Heart right ventricle (tissue), 16 donors: Measurements from ENCODE around the gene RXFP4. TPM values are rescaled to one million over a fixed set of nuclear protein-coding genes. Genes with fewer than 3 reads are reported as not detected.
A peak's percentile ranks its signal among the peaks of the same experiment; 100 is the strongest.

ENCODE experiments used
- ATAC-seq, 8 donors: fragments of 200-7000 bp; cut with Tn5 transposase; one replicate each; pipeline ENCODE4 v1.9.1; 2020; ENCODE audit warnings: mild to moderate bottlenecking in 8 of 8, moderate library complexity in 8 of 8, moderate number of reproducible peaks in 1 of 8
- DNase-seq, 2 donors: peaks; one replicate each; pipeline ENCODE4 v3.0.0-alpha.2; 2020
- H3K27ac ChIP-seq, 10 donors: fragments of 200-600 bp; sonication (generic) in 2 of 10; one replicate each; pipeline versions ENCODE4 v1.5.0 to v1.8.0; 2020 to 2022; ENCODE audit warnings: mild to moderate bottlenecking in 3 of 10
- H3K27me3 ChIP-seq, 7 donors: fragments of 200-600 bp; one replicate each; pipeline ENCODE4 v1.8.0; 2021 to 2022; ENCODE audit warnings: mild to moderate bottlenecking in 2 of 7
- H3K36me3 ChIP-seq, 9 donors: fragments of 200-600 bp; sonication (generic) in 1 of 9; one replicate each; pipeline versions ENCODE4 v1.5.0 to v1.8.0; 2020 to 2022; ENCODE audit warnings: mild to moderate bottlenecking in 2 of 9
- H3K4me1 ChIP-seq, 9 donors: fragments of 200-600 bp; sonication (generic) in 1 of 9; one replicate each; pipeline versions ENCODE4 v1.5.0 to v1.8.0; 2020 to 2022; ENCODE audit warnings: mild to moderate bottlenecking in 4 of 9
- H3K4me3 ChIP-seq, 10 donors: fragments of 200-600 bp; sonication (generic) in 2 of 10; one replicate each; pipeline versions ENCODE4 v1.5.0 to v1.8.0; 2020 to 2022; ENCODE audit warnings: mild to moderate bottlenecking in 7 of 10, moderate library complexity in 2 of 10
- H3K9me3 ChIP-seq, 11 donors: fragments of 200-600 bp in 10 of 11; sonication (generic) in 2 of 11; one replicate each; pipeline versions ENCODE4 v1.5.0 to v1.8.0; 2013 to 2022; ENCODE audit warnings: mild to moderate bottlenecking in 2 of 11, control low read depth in 1 of 11, moderate library complexity in 1 of 11
- WGBS, 2 donors: extraction: QIAGEN DNeasy Blood & Tissue Kit; methylation state at CpG; one replicate each; pipeline ENCODE4 v1.1.7; 2013; ENCODE audit warnings: inconsistent platforms in 1 of 2; 5-methylcytosine and 5-hydroxymethylcytosine counted together
- intact Hi-C, 10 donors: fragments of 100-400 bp; cut with DNase I; formaldehyde crosslinking; loops; one replicate each; pipeline versions ENCODE4 v1.11.1 to v1.14.2; 2022
- polyA plus RNA-seq, 2 donors: library from polyadenylated mRNA; stranded (reverse); fragments of 200-250 nt; gene quantifications; one replicate each; pipeline ENCODE4 v1.2.3, GENCODE V29; 2013
- total RNA-seq, 10 donors: library from RNA; stranded (reverse); fragmentation: NEBNext Ultra II Directional in 3 of 10; extraction: Animal tissue kit (Norgen Biotek cat#: 25700) in 3 of 10; gene quantifications; one replicate each; pipeline versions ENCODE4 v1.2.1 to v1.2.4, GENCODE V29; 2021 to 2023
- TF ChIP-seq, protein P1 (sequence below), 9 donors: fragments of 200-600 bp; sonication (generic) in 2 of 9; IDR thresholded peaks; one replicate each; pipeline versions ENCODE4 v1.5.0 to v1.8.0; 2021 to 2022; ENCODE audit warnings: antibody characterized with exemption in 9 of 9, mild to moderate bottlenecking in 5 of 9, moderate library complexity in 1 of 9
- donor health status: Arrhythmogenic right ventricular cardiomyopathy.
- donor health status: ischemic (EF 13 %, LVEDD 7.1; RV severe dilation, severe dysfunction).
- donor health status: healthy with polysubstance abuse.
- donor health status: DM: no; HTN: yes; CAD: no.
- donor health status: DM: no; HTN: no; CAD: no.
- donor health status: ischemic (EF 25% LVEDD 6.9; RV normal size, moderate dysfunction).
- donor health status: ischemic (EF 25% LVEDD 5.7; RV mildly dilated, moderate dysfunction).
- donor health status: healthy.
- donor health status: DM: yes; HTN: yes; CAD: no.
- donor health status: Ischemic cardiomyopathy.
- donor health status: ischemic (EF 35%, LVEDD 5.7; RV mildly dilated, moderate dysfunction).
- donor health status: nonischemic (EF 11% LVEDD 7.7; RV severe dilation, severe dysfunction).
- donor health status: DM: yes; HTN: yes; CAD: no.
- donor health status: PGD.
- donor health status: ischemic (EF 29% LVEDD 5.4; RV normal size, mild dysfunction).
- donor health status: nonischemic (EF 23%, LVEDD 6.1; RV moderate dilation, normal function).

The RXFP4 gene
- total and polyA plus RNA-seq, 12 donors, result 0.04 TPM; not detected in 11

DNA sequence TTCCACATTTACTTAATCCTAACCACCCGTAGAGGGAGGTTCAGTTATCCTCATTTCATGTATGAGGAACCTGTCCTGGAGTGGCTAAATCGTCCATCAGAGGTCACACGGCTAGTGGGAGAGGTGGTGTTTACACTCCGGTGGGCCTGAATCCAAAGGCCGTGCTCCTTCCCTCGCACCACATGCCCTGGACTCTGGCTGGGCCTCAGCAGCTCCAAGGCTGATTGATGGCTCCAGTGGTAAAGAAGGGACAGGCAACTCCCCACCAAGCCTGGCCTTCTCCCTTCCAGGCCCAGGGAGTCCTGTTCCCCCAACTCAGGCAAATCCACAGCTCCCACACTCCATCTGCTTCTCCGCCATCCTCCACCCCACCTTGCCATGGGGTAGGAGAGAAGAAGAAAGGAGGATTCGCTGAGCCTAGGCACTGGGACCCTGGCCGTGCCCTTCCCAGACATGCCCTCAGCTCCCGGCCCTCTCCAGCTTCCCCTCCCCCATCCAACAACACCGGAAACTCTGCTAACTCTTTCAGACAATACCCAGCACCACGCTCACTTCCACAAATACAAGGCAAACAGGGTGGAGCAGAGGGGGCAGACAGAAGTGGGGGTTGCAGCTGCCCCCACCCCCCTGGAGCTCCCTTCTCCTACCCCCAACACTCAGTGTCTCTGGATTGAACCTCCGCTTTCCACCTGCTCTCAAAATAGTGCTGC is 26.1 kb downstream of the RXFP4 start:
- peaks cover 5 to 84% (median 40%) of the 10 kb centered on the region in 9 donors for H3K36me3 ChIP-seq
- intact Hi-C loops, result no loop called here
- peak overlapping the region in 7 of 10 donors; percentile 2 to 38 (median 14) for H3K4me3 ChIP-seq
- peak; percentile 50 to 76 for DNase-seq
- ATAC-seq, result peak; percentile 34 to 70 (median 60)
- H3K27me3 ChIP-seq, result no peaks in the 10 kb centered on the region
- peak overlapping the region; percentile 51 to 99 (median 92) for H3K27ac ChIP-seq
- 16 to 20% methylated on average over 13 of the region's 13 CpGs for WGBS, 2 donors
- TF ChIP-seq, protein P1, sequence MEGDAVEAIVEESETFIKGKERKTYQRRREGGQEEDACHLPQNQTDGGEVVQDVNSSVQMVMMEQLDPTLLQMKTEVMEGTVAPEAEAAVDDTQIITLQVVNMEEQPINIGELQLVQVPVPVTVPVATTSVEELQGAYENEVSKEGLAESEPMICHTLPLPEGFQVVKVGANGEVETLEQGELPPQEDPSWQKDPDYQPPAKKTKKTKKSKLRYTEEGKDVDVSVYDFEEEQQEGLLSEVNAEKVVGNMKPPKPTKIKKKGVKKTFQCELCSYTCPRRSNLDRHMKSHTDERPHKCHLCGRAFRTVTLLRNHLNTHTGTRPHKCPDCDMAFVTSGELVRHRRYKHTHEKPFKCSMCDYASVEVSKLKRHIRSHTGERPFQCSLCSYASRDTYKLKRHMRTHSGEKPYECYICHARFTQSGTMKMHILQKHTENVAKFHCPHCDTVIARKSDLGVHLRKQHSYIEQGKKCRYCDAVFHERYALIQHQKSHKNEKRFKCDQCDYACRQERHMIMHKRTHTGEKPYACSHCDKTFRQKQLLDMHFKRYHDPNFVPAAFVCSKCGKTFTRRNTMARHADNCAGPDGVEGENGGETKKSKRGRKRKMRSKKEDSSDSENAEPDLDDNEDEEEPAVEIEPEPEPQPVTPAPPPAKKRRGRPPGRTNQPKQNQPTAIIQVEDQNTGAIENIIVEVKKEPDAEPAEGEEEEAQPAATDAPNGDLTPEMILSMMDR (IDR thresholded peaks at IDR 0.05), result no peak
- H3K9me3 ChIP-seq, result no peaks in the 10 kb centered on the region
- H3K4me1 ChIP-seq, result peaks cover 48 to 97% (median 85%) of the 10 kb centered on the region in 9 donors

DNA sequence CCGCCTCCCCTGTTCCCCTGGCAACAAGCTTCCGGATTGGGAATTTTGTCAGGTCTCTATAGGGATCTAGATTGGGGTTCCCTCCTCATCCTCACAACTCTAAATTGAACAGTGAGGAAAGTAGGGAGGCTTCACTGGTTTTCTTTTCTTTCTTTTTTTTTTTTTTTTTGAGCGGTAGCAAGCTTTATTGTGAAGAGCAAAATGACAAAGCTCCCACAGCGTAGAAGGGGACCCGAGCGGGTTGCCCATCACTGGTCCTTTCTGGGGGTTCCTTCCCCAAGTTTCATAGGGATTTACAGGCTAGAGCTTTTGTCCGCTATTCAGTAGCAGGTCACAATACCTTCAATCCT is 26.6 kb downstream of the RXFP4 start:
- intact Hi-C loops, result no loop called here
- Histone ChIP-seq H3K27ac (peak overlapping the region; percentile 43 to 99 (median 92)), H3K4me1 (peaks cover 47 to 97% (median 85%) of the 10 kb centered on the region in 9 donors), H3K4me3 (peak overlapping the region in 6 of 10 donors; percentile 2 to 38 (median 14)), H3K27me3 (no peaks in the 10 kb centered on the region), H3K36me3 (peaks cover 5 to 84% (median 35%) of the 10 kb centered on the region in 9 donors), H3K9me3 (no peaks in the 10 kb centered on the region)
- 49 to 57% methylated on average over 7 of the region's 7 CpGs for WGBS, 2 donors
- no peak for ATAC-seq
- TF ChIP-seq, protein P1 (IDR thresholded peaks at IDR 0.05), result no peak
- no peak for DNase-seq

DNA sequence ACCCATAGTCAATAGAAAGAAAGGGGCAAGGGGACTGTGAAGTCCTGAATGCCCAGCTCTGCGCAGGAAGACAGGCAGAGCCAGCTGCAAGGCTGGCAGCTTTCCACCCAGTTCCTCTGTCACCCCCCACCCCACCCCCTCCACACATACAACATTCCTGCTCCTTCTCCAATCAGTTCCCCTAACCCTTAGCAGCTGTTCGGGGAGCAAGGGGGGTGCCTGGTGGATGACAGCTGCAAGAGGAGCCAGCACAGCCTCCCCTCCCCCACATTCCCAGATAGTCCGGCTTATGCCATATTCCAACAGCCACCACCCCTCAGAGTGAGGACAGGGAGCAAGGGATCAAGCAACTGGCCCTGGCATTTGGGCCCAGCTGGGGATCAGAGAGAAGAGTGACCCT is 27.2 kb downstream of the RXFP4 start:
- peaks cover 46 to 97% (median 85%) of the 10 kb centered on the region in 9 donors for H3K4me1 ChIP-seq
- H3K27ac ChIP-seq, result peak overlapping the region in 9 of 10 donors; percentile 80 to 99 (median 95)
- WGBS, 2 donors, result 16 to 21% methylated on average over 3 of the region's 3 CpGs
- peaks cover 4 to 84% (median 28%) of the 10 kb centered on the region in 9 donors for H3K36me3 ChIP-seq
- ATAC-seq (peak; percentile 1 to 33 (median 16)), DNase-seq (peak in 1 of 2 donors; percentile 42)
- intact Hi-C loops, result no loop called here
- H3K27me3 ChIP-seq, result no peaks in the 10 kb centered on the region
- H3K4me3 ChIP-seq, result peak overlapping the region in 4 of 10 donors; percentile 13 to 38 (median 19)
- TF ChIP-seq, protein P1 (IDR thresholded peaks at IDR 0.05), result no peak
- no peaks in the 10 kb centered on the region for H3K9me3 ChIP-seq

DNA sequence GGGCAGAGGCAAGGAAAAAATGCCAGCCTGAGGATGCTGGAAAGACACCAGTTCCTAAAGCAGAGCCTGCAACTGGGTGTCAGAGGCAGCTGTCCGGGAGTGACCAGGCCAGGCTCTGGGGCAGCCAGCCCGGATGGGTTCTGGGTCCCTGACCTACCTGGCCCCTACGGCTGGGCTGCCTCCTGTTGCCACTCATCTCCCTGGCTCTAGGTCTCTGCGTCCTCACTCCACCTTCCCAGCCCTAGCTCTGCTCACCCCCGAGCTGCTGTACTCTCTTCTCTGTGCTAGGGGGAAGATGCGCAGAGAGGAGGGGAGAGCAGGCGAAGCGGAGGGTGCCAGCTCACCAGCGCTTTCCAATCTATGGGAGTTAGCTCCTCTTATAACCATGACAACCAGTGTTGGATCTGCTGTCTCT is 27.9 kb downstream of the RXFP4 start:
- intact Hi-C loops, result no loop called here

More for the DNA sequence above, 27.9 kb downstream of the RXFP4 start:
- Histone ChIP-seq H3K27ac (peak overlapping the region in 9 of 10 donors; percentile 80 to 99 (median 95)), H3K27me3 (no peaks in the 10 kb centered on the region), H3K9me3 (no peaks in the 10 kb centered on the region), H3K4me1 (peaks cover 48 to 99% (median 92%) of the 10 kb centered on the region in 9 donors), H3K4me3 (peak overlapping the region in 2 of 10 donors; percentile 10 to 24), H3K36me3 (peaks cover 3 to 83% (median 24%) of the 10 kb centered on the region in 9 donors)
- WGBS, 2 donors, result 64% methylated on average over 9 of the region's 9 CpGs
- DNase-seq (no peak), ATAC-seq (no peak)
- TF ChIP-seq, protein P1 (IDR thresholded peaks at IDR 0.05), result no peak
